Choroid plexus epithelial cell (primary cell): ENCODE results near the gene HERPUD1.

Source experiments
- DNase-seq: peaks from one replicate; pipeline ENCODE4 v3.0.0-alpha.2; 2010; ENCODE audit warnings: low read depth
- H3K4me3 ChIP-seq: 2 replicates; pipeline ENCODE4 v1.5.1; 2011; ENCODE audit warnings: low read depth, mild to moderate bottlenecking, control low read depth, low read length, moderate library complexity
- TF ChIP-seq, protein P1 (sequence below): conservative IDR thresholded peaks from 2 replicates; pipeline ENCODE4 v1.5.1; 2011; ENCODE audit warnings: low read depth, mild to moderate bottlenecking, control low read depth, inconsistent platforms, low read length, moderate library complexity

The HERPUD1 gene

DNA sequence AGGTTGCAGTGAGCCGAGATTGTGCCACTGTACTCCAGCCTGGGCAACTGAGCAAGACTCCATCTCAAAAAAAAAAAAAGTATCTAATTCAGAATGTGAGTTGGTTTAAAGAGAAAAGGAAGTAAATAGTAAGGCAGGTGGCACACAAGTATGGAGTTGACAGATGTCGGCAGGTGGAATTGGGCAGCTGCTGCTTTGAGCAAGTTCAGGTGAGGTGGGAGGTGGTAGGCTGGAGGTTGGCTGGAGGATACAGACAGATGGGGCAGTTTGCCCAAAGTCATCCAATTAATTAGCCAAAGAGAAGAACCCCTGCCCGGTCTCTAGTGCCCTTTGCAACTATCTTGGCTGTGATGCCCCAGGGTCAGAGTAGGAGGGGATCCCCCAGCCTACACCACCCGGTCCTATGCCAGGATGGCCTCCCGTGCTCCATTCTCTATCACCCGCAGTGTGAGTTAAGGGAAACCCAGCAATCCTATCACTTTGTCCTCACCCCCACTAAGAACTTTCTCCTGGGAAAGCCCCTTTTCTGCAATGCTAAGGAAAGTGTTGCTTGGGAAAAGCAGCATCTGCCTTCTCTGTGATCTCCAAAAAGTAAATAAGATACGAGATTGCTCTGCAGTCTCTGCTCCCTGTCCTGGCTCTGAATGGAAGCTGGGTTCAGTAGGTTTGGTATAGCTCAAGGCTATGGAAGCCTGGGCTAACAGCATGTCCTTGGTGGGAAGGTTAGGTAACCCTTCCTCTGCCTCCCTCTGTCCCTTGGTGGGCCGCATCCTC is 34.7 kb upstream of the HERPUD1 start:
- no peak for DNase-seq
- TF ChIP-seq, protein P1, sequence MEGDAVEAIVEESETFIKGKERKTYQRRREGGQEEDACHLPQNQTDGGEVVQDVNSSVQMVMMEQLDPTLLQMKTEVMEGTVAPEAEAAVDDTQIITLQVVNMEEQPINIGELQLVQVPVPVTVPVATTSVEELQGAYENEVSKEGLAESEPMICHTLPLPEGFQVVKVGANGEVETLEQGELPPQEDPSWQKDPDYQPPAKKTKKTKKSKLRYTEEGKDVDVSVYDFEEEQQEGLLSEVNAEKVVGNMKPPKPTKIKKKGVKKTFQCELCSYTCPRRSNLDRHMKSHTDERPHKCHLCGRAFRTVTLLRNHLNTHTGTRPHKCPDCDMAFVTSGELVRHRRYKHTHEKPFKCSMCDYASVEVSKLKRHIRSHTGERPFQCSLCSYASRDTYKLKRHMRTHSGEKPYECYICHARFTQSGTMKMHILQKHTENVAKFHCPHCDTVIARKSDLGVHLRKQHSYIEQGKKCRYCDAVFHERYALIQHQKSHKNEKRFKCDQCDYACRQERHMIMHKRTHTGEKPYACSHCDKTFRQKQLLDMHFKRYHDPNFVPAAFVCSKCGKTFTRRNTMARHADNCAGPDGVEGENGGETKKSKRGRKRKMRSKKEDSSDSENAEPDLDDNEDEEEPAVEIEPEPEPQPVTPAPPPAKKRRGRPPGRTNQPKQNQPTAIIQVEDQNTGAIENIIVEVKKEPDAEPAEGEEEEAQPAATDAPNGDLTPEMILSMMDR, result no peak
- H3K4me3 ChIP-seq, result no peak overlapping the region

- TF ChIP-seq, protein P1, result no peak
- no peak overlapping the region for H3K4me3 ChIP-seq
Measured at GRCh38 chr16:56898847-56899246, 33.1 kb upstream of the HERPUD1 start.

GRCh38 chr16:56903866-56904265 is 28.1 kb upstream of the HERPUD1 start:
- TF ChIP-seq, protein P1, result no peak
- no peak for DNase-seq
- H3K4me3 ChIP-seq, result no peak overlapping the region

More at GRCh38 chr16:56898847-56899246, 33.1 kb upstream of the HERPUD1 start:
- no peak for DNase-seq

DNA sequence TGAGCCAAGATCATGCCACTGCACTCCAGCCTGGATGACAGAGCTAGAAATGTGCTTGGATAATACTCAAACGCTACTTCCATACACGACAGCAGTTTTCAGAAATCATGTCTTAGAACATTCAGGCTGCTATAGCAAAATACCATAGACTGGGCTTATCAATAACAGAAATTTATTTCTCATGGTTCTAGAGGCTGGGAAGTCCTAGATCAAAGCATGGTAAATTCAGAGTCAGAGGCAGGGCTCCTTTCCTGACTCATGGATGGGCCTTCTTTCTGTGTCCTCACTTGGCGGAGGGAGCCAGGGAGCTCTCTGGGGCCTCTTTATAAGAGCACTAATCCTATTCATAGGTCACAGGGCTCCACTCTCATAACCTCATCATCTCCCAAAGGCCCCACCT is 24.5 kb upstream of the HERPUD1 start:
- no peak for DNase-seq
- H3K4me3 ChIP-seq, result no peak overlapping the region
- TF ChIP-seq, protein P1, result no peak

- TF ChIP-seq, protein P1, result no peak
- no peak for DNase-seq
Measured at GRCh38 chr16:56909527-56909979, 22.4 kb upstream of the HERPUD1 start.

GRCh38 chr16:56910112-56910511 is 21.8 kb upstream of the HERPUD1 start:
- TF ChIP-seq, protein P1, result no peak
- no peak for DNase-seq
- H3K4me3 ChIP-seq, result no peak overlapping the region

More at GRCh38 chr16:56909527-56909979, 22.4 kb upstream of the HERPUD1 start:
- no peak overlapping the region for H3K4me3 ChIP-seq
